ENCODE measurements around the gene PNLIPRP1. TPM values are rescaled to one million over a fixed set of nuclear protein-coding genes. Genes with fewer than 3 reads are reported as not detected.

Gene PNLIPRP1
- total RNA-seq, 4 donors from 2014 or later = not detected

DNA sequence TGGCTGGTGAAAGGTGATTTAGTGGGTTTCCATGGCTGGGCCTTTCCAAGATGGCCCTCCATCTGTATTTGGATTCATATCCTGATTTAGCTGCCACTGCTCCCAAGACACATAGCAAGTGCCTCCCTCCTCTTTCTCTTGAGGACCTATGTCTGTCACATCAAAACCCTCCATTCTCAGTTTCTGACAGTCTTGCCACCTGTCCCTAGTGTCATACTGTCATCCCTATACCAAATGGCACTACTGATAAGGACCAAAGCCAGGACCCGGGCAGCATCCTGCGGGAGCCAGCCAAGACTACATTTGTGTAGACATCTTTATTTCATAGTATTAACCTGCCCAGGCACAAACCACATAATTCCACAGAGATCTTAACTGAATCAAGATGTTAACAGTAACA lies 64.8 kb downstream of the PNLIPRP1 start:
- Histone ChIP-seq H3K36me3 (no peaks in the 10 kb centered on the region), H3K27me3 (peaks cover 0 to 6% (median 0%) of the 10 kb centered on the region in 3 donors), H3K4me3 (no peak overlapping the region), H3K27ac (no peak overlapping the region), H3K9me3 (no peaks in the 10 kb centered on the region), H3K4me1 (no peaks in the 10 kb centered on the region)
- DNase-seq (no peak), ATAC-seq (no peak)
- in situ Hi-C loops (cut with MboI; ENCODE audit: low sequenced_read_pairs in 4 of 4) = no loop called here
- TF ChIP-seq POLR2A (IDR thresholded peaks at IDR 0.05) = no peak
- TF ChIP-seq, protein P1, sequence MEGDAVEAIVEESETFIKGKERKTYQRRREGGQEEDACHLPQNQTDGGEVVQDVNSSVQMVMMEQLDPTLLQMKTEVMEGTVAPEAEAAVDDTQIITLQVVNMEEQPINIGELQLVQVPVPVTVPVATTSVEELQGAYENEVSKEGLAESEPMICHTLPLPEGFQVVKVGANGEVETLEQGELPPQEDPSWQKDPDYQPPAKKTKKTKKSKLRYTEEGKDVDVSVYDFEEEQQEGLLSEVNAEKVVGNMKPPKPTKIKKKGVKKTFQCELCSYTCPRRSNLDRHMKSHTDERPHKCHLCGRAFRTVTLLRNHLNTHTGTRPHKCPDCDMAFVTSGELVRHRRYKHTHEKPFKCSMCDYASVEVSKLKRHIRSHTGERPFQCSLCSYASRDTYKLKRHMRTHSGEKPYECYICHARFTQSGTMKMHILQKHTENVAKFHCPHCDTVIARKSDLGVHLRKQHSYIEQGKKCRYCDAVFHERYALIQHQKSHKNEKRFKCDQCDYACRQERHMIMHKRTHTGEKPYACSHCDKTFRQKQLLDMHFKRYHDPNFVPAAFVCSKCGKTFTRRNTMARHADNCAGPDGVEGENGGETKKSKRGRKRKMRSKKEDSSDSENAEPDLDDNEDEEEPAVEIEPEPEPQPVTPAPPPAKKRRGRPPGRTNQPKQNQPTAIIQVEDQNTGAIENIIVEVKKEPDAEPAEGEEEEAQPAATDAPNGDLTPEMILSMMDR (IDR thresholded peaks at IDR 0.05 in 4 of 5, conservative IDR thresholded peaks at IDR 0.05 in 1 of 5) = no peak
- intact Hi-C loops (cut with DNase I; ENCODE audit: low total_unique reads) = no loop called here

DNA sequence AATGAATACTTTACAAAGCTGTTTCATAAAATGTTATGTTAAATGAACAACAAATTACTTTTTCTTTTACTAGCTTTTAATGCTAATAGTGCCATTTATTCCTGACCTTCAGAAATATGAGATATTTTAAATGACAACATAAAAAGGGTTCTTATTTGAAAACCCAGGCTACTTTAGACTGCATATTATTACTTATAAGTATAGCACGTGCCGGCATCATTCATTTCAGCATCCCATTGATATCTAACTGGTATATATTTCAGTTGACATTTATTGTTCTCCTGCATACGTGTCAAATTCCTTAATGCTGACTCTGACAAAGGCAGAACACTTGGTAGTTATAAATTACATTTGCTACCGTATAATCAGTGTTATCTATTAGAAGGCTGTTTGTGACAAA lies 65.3 kb downstream of the PNLIPRP1 start:
- no peak overlapping the region for H3K4me3 ChIP-seq
- H3K27me3 ChIP-seq = peaks cover 0 to 6% (median 0%) of the 10 kb centered on the region in 3 donors
- ATAC-seq (no peak), DNase-seq (no peak)
- TF ChIP-seq POLR2A (IDR thresholded peaks at IDR 0.05) = no peak
- no peaks in the 10 kb centered on the region for H3K9me3 ChIP-seq
- no peaks in the 10 kb centered on the region for H3K4me1 ChIP-seq
- H3K36me3 ChIP-seq = no peaks in the 10 kb centered on the region
- H3K27ac ChIP-seq = no peak overlapping the region
- intact Hi-C loops (cut with DNase I; ENCODE audit: low total_unique reads) (no loop called here), in situ Hi-C loops (cut with MboI; ENCODE audit: low sequenced_read_pairs in 4 of 4) (no loop called here)

DNA sequence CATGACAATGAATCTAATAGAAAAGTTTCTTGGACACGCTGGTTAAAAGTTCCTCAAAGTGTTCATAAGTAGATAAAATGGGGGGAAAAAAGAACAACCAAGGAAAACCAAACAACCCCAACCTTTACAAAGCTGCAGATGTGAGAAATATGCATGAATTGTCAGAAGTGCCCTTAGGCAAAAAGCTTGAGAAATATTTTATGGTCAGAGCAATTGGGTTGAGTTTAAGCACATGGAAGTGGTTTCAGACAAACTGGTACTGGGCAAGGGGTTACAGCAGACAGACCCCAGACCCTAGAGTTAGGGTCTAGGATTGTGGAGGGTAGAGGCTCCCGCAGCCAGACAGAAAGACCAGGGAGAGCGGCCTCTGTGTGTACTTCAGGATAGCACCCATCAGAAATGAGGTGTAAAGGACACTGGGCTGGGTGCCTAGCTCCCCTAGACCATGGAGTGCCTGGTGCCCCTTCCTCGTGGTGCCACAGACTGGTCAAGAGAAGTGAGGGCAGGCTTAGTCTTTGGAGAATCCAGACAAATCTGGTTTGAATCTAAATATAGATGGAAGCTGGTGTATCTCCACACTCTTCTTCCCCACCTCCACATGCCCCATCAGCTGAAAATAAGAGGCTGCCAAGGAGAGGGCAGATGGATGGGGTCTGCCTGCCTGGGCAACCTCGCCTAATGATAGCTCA lies 67.2 kb downstream of the PNLIPRP1 start:
- ATAC-seq = no peak
- H3K27me3 ChIP-seq = peaks cover 0 to 6% (median 4%) of the 10 kb centered on the region in 3 donors

More for the DNA sequence above, 67.2 kb downstream of the PNLIPRP1 start:
- intact Hi-C loops (cut with DNase I; ENCODE audit: low total_unique reads) = no loop called here
- Histone ChIP-seq H3K36me3 (no peaks in the 10 kb centered on the region), H3K27ac (no peak overlapping the region), H3K4me1 (no peaks in the 10 kb centered on the region), H3K4me3 (no peak overlapping the region), H3K9me3 (no peaks in the 10 kb centered on the region)
- in situ Hi-C loops (cut with MboI; ENCODE audit: low sequenced_read_pairs in 4 of 4) = no loop called here
- TF ChIP-seq, protein P1 (IDR thresholded peaks at IDR 0.05 in 4 of 5, conservative IDR thresholded peaks at IDR 0.05 in 1 of 5) = no peak
- no peak for TF ChIP-seq POLR2A (IDR thresholded peaks at IDR 0.05)
- DNase-seq = no peak

Other genes with a start within 250 kb of the PNLIPRP1 start
- not detected for gene PNLIPRP3, start 163.1 kb upstream of the PNLIPRP1 start, total RNA-seq
- not detected for gene PNLIP, start 45.0 kb upstream of the PNLIPRP1 start, total RNA-seq
- not detected for gene PNLIPRP2, start 30.0 kb downstream of the PNLIPRP1 start, total RNA-seq
- gene HSPA12A, start 151.6 kb downstream of the PNLIPRP1 start, total RNA-seq = 1 to 10 TPM; 4.5 to 6.0 (median 4.9) TPM